Suprapubic skin (tissue), 4 donors: Measurements from ENCODE around the gene ZNF358. TPM values are rescaled to one million over a fixed set of nuclear protein-coding genes. Genes with fewer than 3 reads are reported as not detected.
A peak's percentile ranks its signal among the peaks of the same experiment; 100 is the strongest.

Experiments used
- DNase-seq, 2 donors: peaks; one replicate each; pipeline ENCODE4 v3.0.0-alpha.2; 2019; ENCODE audit warnings: low spot score in 2 of 2
- H3K27ac ChIP-seq: fragments of 200-600 bp; sonication (generic); one replicate; pipeline ENCODE4 v1.5.1; 2019
- H3K27me3 ChIP-seq: fragments of 200-600 bp; sonication (generic); one replicate; pipeline ENCODE4 v1.5.1; 2019
- H3K36me3 ChIP-seq: fragments of 200-600 bp; sonication (generic); one replicate; pipeline ENCODE4 v1.5.1; 2019
- H3K4me1 ChIP-seq: fragments of 200-600 bp; sonication (generic); one replicate; pipeline ENCODE4 v1.5.1; 2019
- H3K4me3 ChIP-seq: fragments of 200-600 bp; sonication (generic); one replicate; pipeline ENCODE4 v1.5.1; 2019; ENCODE audit warnings: mild to moderate bottlenecking
- H3K9me3 ChIP-seq: fragments of 200-600 bp; sonication (generic); one replicate; pipeline ENCODE4 v1.5.1; 2019
- EP300 ChIP-seq: sonication (generic); formaldehyde crosslinking; IDR thresholded peaks from one replicate; pipeline ENCODE4 v1.6.1; 2017; ENCODE audit warnings: antibody characterized with exemption
- POLR2A ChIP-seq, 2 donors: fragments of 450-650 bp; IDR thresholded peaks; one replicate each; pipeline ENCODE4 v1.6.1; 2017; ENCODE audit warnings: antibody characterized with exemption in 2 of 2, mild to moderate bottlenecking in 2 of 2, moderate library complexity in 2 of 2
- POLR2AphosphoS5 ChIP-seq, 3 donors: sonication (generic); formaldehyde crosslinking; IDR thresholded peaks; one replicate each; pipeline ENCODE4 v1.6.1; 2017; ENCODE audit warnings: antibody characterized with exemption in 3 of 3
- WGBS: methylation state at CpG from one replicate; pipeline ENCODE4 v1.1.5; 2018; 5-methylcytosine and 5-hydroxymethylcytosine counted together
- total RNA-seq, 4 donors: library from RNA; depleted of rRNA; stranded (reverse); fragments of >200 nt; gene quantifications; one replicate each; pipeline ENCODE4 v1.1.0, GENCODE V29; 2016
- TF ChIP-seq, protein P1 (sequence below), 2 donors: fragments of 200-600 bp in 1 of 2; fragments of 450-650 bp in 1 of 2; sonication (generic) in 1 of 2; IDR thresholded peaks; one replicate each; pipeline ENCODE4 v1.5.1; 2016 to 2019; ENCODE audit warnings: antibody characterized with exemption in 2 of 2, mild to moderate bottlenecking in 1 of 2, moderate library complexity in 1 of 2

ZNF358 gene
- total RNA-seq, 4 donors from 2014 or later: 28.7 to 48.5 (median 39.5) TPM

DNA sequence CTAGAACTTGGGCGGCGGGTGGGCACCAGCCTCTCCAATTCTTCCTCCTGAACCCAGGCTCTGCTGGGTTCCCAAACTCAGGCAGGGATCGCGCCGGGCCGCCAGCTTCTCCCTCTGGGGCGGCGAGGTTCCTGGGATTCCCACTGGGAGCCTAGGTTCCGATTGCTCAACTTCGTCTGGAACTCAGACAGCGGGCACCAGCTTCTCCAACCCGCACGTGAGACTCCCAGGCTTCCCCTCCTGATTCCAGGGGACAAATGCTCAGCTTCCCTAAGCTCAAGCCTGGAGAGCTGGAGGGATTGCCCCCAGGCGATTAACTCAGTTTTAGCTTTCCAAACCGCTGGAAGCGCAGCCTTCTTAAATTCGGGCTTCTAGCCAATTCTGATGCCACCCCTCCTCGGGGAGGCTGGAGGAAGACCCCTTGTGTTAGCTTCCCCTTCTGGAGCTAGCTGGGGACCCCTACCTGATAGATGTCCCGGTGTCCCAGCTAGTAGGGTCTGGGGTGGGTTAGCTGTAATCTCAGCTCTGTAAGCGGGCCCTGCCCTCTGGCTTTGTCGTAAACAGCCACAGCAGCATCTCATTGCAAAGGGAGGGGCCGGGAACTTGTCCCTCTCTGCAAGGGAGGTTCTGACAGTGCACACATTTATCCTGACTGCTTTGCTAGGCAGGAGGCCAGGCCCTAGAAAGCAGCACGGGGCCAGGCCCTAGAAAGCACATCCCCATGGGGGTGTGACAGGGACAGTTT lies 7.2 kb downstream of the ZNF358 start:
- H3K27me3 ChIP-seq: no peaks in the 10 kb centered on the region
- H3K4me1 ChIP-seq: peaks cover 27% of the 10 kb centered on the region
- H3K4me3 ChIP-seq: peak overlapping the region; percentile 83
- H3K36me3 ChIP-seq: peaks cover 44% of the 10 kb centered on the region
- 3% methylated on average over 15 of the region's 23 CpGs for WGBS
- H3K27ac ChIP-seq: peak overlapping the region; percentile 85
- no peaks in the 10 kb centered on the region for H3K9me3 ChIP-seq
- TF ChIP-seq, protein P1, sequence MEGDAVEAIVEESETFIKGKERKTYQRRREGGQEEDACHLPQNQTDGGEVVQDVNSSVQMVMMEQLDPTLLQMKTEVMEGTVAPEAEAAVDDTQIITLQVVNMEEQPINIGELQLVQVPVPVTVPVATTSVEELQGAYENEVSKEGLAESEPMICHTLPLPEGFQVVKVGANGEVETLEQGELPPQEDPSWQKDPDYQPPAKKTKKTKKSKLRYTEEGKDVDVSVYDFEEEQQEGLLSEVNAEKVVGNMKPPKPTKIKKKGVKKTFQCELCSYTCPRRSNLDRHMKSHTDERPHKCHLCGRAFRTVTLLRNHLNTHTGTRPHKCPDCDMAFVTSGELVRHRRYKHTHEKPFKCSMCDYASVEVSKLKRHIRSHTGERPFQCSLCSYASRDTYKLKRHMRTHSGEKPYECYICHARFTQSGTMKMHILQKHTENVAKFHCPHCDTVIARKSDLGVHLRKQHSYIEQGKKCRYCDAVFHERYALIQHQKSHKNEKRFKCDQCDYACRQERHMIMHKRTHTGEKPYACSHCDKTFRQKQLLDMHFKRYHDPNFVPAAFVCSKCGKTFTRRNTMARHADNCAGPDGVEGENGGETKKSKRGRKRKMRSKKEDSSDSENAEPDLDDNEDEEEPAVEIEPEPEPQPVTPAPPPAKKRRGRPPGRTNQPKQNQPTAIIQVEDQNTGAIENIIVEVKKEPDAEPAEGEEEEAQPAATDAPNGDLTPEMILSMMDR (IDR thresholded peaks at IDR 0.05): no peak
- no peak for TF ChIP-seq EP300
- DNase-seq: no peak

DNA sequence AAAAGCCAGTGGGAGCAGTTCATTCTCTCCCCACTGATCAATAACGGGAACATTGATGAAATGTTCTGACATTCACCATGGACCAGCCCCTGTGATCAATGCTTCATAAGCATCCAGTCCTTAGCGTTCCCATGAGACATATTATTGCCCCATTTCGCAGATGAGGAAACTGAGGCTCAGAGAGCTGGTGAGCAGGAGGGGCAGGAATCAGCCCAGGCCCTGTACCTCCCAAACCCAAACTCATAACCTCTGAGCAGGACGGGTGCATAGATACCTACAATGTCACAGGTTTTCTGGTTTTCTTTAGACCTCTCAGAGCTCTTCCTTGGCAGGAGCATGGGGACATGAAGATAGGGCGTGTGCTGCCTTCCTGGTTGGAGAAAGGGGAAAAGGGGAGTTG lies 8.6 kb downstream of the ZNF358 start:
- no peak overlapping the region for H3K4me3 ChIP-seq
- DNase-seq: no peak
- TF ChIP-seq POLR2AphosphoS5 (IDR thresholded peaks at IDR 0.05): no peak
- no peak for TF ChIP-seq EP300
- TF ChIP-seq, protein P1 (IDR thresholded peaks at IDR 0.05): no peak
- no peak for TF ChIP-seq POLR2A (IDR thresholded peaks at IDR 0.05)
- peaks cover 27% of the 10 kb centered on the region for H3K4me1 ChIP-seq
- no peaks in the 10 kb centered on the region for H3K27me3 ChIP-seq
- WGBS: 98% methylated on average over 5 of the region's 5 CpGs
- no peaks in the 10 kb centered on the region for H3K9me3 ChIP-seq
- H3K27ac ChIP-seq: no peak overlapping the region
- peaks cover 57% of the 10 kb centered on the region for H3K36me3 ChIP-seq

DNA sequence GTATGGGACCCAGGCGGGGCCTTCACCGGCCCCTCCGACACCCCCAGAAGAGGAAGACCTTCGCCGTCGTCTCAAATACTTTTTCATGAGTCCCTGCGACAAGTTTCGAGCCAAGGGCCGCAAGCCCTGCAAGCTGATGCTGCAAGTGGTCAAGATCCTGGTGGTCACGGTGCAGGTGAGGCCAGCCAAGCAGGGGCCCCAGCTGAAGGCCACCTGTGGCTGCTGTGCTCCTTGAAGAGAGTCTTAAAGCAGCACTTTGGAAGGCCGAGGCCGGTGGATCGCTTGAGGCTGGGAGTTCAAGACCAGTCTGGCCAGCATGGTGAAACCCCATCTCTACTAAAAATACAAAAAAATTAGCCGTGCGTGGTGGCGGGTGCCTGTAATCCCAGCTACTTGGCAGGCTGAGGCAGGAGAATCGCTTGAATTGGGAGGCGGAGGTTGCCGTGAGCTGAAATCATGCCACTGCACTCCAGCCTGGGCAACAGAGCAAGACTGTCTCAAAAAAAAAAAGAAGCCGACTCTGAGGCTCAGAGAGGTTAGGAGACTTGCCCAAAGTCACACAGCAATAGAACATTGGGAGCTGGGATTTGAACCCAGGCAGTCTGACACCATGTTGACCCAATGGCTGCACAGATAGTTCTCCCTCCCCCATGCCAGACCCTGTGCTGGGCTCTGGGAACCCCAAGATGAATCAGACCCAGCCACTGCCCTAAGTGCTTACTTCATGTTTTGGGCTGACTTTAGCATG lies 9.3 kb downstream of the ZNF358 start:
- TF ChIP-seq POLR2A (IDR thresholded peaks at IDR 0.05): no peak
- no peak for TF ChIP-seq EP300
- no peak for TF ChIP-seq POLR2AphosphoS5 (IDR thresholded peaks at IDR 0.05)
- TF ChIP-seq, protein P1 (IDR thresholded peaks at IDR 0.05): no peak
- peaks cover 57% of the 10 kb centered on the region for H3K36me3 ChIP-seq
- no peak overlapping the region for H3K27ac ChIP-seq
- WGBS: 94% methylated on average over 20 of the region's 20 CpGs
- peaks cover 27% of the 10 kb centered on the region for H3K4me1 ChIP-seq
- no peak for DNase-seq
- H3K9me3 ChIP-seq: no peaks in the 10 kb centered on the region
- H3K27me3 ChIP-seq: no peaks in the 10 kb centered on the region
- H3K4me3 ChIP-seq: no peak overlapping the region

DNA sequence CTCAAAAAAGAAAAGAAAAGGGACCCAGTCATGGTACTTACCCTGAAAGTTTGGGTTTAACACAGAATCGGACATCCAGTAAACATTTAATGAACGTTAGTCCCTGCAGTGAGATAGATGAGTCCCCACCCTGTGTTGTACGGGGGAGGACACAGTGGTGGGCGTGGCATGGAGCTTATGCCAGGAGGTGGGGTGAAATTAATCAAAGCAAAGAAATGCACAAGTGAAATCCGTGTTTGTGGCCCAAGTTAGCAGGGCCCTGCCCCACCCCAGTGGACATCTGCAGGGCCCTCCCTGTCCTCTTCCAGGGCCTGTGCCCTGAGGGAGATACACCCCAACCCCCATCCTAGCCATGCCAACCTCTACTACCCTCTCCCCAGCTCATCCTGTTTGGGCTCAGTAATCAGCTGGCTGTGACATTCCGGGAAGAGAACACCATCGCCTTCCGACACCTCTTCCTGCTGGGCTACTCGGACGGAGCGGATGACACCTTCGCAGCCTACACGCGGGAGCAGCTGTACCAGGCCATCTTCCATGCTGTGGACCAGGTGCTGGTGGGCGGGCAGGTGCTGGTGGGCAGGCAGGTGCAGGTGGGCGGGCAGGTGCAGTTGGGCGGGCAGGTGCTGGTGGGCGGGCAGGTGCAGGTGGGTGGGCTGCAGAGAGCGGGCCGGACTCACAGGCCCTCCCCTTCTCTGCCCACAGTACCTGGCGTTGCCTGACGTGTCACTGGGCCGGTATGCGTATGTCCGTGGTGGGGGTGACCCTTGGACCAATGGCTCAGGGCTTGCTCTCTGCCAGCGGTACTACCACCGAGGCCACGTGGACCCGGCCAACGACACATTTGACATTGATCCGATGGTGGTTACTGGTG lies 10.4 kb downstream of the ZNF358 start:
- Histone ChIP-seq H3K9me3 (no peaks in the 10 kb centered on the region), H3K4me1 (peaks cover 27% of the 10 kb centered on the region), H3K36me3 (peaks cover 65% of the 10 kb centered on the region), H3K27ac (no peak overlapping the region), H3K27me3 (no peaks in the 10 kb centered on the region), H3K4me3 (no peak overlapping the region)
- no peak for TF ChIP-seq POLR2A (IDR thresholded peaks at IDR 0.05)
- TF ChIP-seq POLR2AphosphoS5 (IDR thresholded peaks at IDR 0.05): no peak
- TF ChIP-seq, protein P1 (IDR thresholded peaks at IDR 0.05): no peak
- TF ChIP-seq EP300: no peak
- 88% methylated on average over 24 of the region's 31 CpGs for WGBS
- DNase-seq: no peak
